K562 (cell line): ENCODE measurements around the gene PBX1.

Experiments
- KDM5B ChIP-seq: fragments of 200-600 bp; sonication (generic); IDR thresholded peaks from 2 replicates; pipeline ENCODE4 v1.6.1; 2012; ENCODE audit warnings: low read depth, mild to moderate bottlenecking, moderate library complexity, low read length, control low read depth, inconsistent platforms; ENCODE audit not compliant: insufficient replicate concordance
- MYNN ChIP-seq, 2 experiments: sonication (generic); formaldehyde crosslinking in 1 of 2; IDR thresholded peaks; 2 replicates each; pipeline versions ENCODE4 v1.5.0 to v1.6.1; 2016 to 2020; ENCODE audit warnings: antibody characterized with exemption in 1 of 2, missing genetic modification reagents in 1 of 2
- NFE2L1 ChIP-seq: fragments of 450-650 bp; IDR thresholded peaks from 2 replicates; pipeline ENCODE4 v1.6.1; 2016; ENCODE audit warnings: missing genetic modification characterization, low read depth, mild to moderate bottlenecking, missing compliant biosample characterization, moderate library complexity, borderline replicate concordance
- SP2 ChIP-seq: IDR thresholded peaks from 2 replicates; pipeline ENCODE4 v1.6.1; 2011; ENCODE audit warnings: mild to moderate bottlenecking, low read depth, low read length, moderate library complexity; ENCODE audit not compliant: poor library complexity, severe bottlenecking; ENCODE audit errors: extremely low read depth
- TF ChIP-seq, protein P1 (sequence below): fragments of 450-650 bp; IDR thresholded peaks from 2 replicates; pipeline ENCODE4 v1.7.0; 2016; ENCODE audit warnings: borderline replicate concordance

DNA sequence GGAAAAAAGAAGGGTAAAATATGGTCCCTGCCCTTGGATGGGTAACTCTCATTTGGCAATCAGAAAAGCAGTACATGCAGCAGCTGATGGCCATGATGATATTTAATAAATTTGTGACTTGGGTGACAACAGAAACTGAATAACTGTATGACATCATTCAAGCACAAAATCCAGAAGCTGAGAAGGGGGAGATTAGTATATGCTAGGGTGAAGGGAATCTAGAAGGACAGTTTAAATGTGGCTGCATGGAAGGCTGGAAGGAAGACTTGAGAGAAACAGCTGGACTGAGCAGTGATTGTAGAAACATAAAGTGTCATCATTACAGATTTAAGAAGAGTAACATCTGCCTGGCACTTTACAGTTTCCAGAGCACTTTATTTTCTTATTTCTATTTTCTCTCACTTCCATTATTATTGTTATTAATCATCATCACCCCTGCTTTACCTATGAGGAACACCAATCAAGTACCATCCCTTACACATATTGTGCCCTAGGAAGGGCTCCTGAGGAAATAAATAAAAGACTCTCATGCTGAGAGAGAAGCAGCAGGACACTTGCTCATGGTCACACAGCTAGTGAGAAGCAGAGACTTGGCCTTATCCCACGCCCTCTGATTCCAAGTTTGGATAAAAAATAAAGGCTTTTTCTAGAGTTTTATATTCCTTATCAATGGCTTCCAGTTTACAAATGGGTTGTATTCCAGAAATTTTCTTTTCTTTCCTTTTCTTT is 207.2 kb downstream of the PBX1 start:
- TF ChIP-seq NFE2L1 (tag) = no peak
- no peak for TF ChIP-seq KDM5B
- TF ChIP-seq SP2 = no peak
- TF ChIP-seq, protein P1, sequence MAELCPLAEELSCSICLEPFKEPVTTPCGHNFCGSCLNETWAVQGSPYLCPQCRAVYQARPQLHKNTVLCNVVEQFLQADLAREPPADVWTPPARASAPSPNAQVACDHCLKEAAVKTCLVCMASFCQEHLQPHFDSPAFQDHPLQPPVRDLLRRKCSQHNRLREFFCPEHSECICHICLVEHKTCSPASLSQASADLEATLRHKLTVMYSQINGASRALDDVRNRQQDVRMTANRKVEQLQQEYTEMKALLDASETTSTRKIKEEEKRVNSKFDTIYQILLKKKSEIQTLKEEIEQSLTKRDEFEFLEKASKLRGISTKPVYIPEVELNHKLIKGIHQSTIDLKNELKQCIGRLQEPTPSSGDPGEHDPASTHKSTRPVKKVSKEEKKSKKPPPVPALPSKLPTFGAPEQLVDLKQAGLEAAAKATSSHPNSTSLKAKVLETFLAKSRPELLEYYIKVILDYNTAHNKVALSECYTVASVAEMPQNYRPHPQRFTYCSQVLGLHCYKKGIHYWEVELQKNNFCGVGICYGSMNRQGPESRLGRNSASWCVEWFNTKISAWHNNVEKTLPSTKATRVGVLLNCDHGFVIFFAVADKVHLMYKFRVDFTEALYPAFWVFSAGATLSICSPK = no peak
- no peak for TF ChIP-seq MYNN (IDR thresholded peaks at IDR 0.05)
- TF ChIP-seq MYNN (CRISPR knock-in tag; IDR thresholded peaks at IDR 0.05) = no peak
